Osteocyte (in vitro differentiated cells): ENCODE measurements around the gene NUFIP2. TPM values are rescaled to one million over a fixed set of nuclear protein-coding genes. Genes with fewer than 3 reads are reported as not detected.

ENCODE experiments used
- DNase-seq: peaks from one replicate; pipeline ENCODE4 v3.0.0; 2021; ENCODE audit warnings: mixed read lengths; ENCODE audit not compliant: unreplicated experiment; ENCODE audit errors: extremely low spot score
- H3K27ac Mint-ChIP-seq: one replicate; pipeline ENCODE4 v1.8.0; 2021; ENCODE audit warnings: mild to moderate bottlenecking, mixed read lengths; ENCODE audit not compliant: unreplicated experiment
- H3K27me3 Mint-ChIP-seq: one replicate; pipeline ENCODE4 v1.8.0; 2021; ENCODE audit warnings: mixed read lengths; ENCODE audit not compliant: unreplicated experiment
- H3K36me3 Mint-ChIP-seq: one replicate; pipeline ENCODE4 v1.8.0; 2021; ENCODE audit warnings: mixed read lengths; ENCODE audit not compliant: unreplicated experiment
- H3K4me1 Mint-ChIP-seq: one replicate; pipeline ENCODE4 v1.8.0; 2021; ENCODE audit warnings: mixed read lengths; ENCODE audit not compliant: unreplicated experiment
- H3K4me3 Mint-ChIP-seq: one replicate; pipeline ENCODE4 v1.8.0; 2021; ENCODE audit warnings: mild to moderate bottlenecking, moderate library complexity, mixed read lengths; ENCODE audit not compliant: unreplicated experiment
- H3K9me3 Mint-ChIP-seq: one replicate; pipeline ENCODE4 v1.8.0; 2021; ENCODE audit warnings: mixed read lengths; ENCODE audit not compliant: unreplicated experiment
- CTCF ChIP-seq: fragments of 200-600 bp; sonication (generic); IDR thresholded peaks from 2 replicates; pipeline ENCODE4 v1.5.0; 2021; ENCODE audit warnings: antibody characterized with exemption, mild to moderate bottlenecking, moderate library complexity
- total RNA-seq: library from RNA; stranded (reverse); gene quantifications from 2 replicates; pipeline ENCODE4 v1.2.1, GENCODE V29; 2021

Gene NUFIP2
- total RNA-seq, 1 donor from 2014 or later: 46.8 TPM

DNA sequence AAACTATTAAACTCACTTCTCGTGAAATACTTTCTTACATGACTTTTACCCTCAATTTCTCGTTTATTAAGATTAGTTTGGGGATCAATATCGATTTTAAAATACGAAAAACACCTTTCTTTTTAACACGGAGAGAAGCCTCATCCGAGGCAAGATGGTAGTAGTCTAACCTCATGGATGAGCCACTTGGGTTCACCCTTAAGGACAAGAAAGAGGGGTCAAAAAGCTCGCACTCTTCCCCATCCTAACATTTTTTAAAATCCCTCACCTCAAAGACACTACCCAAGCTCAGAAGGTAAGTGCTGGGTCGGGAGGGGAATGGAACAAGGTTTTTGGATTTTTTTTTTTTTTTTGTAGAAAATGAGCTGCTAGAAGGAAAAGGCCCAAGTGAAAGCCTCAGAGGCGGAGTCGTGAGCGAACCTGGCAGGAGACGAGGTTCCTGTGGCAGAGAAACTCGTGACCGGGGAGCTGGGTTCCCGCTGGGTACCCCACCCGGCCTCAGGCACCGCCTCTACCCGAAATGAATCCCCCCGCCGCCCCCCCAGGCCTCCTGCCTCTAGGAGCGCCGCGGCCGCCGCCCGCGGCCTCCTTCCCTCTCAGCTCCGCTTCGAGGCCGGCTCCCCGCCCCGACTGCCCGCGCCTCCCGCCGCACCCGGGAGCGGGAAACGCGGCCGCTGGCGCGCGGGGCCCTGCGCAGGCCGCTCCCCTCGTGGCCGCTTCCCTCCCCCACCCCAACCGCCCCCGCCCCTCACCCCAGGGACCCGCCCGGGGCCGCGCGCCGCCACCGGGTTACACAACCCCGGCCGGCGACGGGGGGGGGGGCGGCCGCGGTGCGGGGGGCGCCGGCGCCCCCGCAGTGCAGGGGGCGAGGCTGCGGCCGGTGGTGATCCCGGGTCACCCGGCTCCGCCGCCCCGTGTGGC is 1.6 kb downstream of the NUFIP2 start:
- Mint-ChIP-seq H3K4me3 (peak overlapping the region; percentile 100), H3K27me3 (no peaks in the 10 kb centered on the region), H3K9me3 (no peaks in the 10 kb centered on the region), H3K27ac (peak overlapping the region; percentile 100), H3K4me1 (peaks cover 51% of the 10 kb centered on the region), H3K36me3 (peaks cover 11% of the 10 kb centered on the region)
- peak; percentile 85 for DNase-seq
- no peak for TF ChIP-seq CTCF

GRCh38 chr17:29291163-29291752 is 2.7 kb downstream of the NUFIP2 start:
- peak; percentile 76 for TF ChIP-seq CTCF
- H3K4me3 Mint-ChIP-seq: peak overlapping the region; percentile 85
- DNase-seq: no peak
- H3K27me3 Mint-ChIP-seq: no peaks in the 10 kb centered on the region
- peak overlapping the region; percentile 80 for H3K27ac Mint-ChIP-seq
- H3K36me3 Mint-ChIP-seq: peaks cover 22% of the 10 kb centered on the region
- H3K4me1 Mint-ChIP-seq: peaks cover 51% of the 10 kb centered on the region
- H3K9me3 Mint-ChIP-seq: no peaks in the 10 kb centered on the region

DNA sequence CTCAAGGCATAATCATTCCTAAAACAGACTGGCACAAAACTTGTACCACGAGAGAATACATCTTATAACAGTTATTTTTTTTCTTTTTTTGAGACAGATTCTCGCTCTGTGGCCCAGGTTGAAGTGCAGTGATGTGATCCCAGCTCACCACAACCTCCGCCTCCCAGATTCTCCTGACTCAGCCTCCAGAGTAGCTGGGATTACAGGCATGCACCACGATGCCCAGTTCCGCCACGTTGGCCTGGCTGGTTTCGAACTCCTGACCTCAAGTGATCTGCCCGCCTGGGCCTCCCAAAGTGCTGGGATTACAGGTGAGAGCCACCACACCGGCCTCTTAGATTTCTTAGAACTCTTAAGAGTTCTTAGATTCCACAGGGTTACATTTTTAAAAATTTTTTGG is 4.1 kb downstream of the NUFIP2 start:
- no peak for DNase-seq
- Mint-ChIP-seq H3K27ac (no peak overlapping the region), H3K4me1 (peaks cover 49% of the 10 kb centered on the region)

DNA sequence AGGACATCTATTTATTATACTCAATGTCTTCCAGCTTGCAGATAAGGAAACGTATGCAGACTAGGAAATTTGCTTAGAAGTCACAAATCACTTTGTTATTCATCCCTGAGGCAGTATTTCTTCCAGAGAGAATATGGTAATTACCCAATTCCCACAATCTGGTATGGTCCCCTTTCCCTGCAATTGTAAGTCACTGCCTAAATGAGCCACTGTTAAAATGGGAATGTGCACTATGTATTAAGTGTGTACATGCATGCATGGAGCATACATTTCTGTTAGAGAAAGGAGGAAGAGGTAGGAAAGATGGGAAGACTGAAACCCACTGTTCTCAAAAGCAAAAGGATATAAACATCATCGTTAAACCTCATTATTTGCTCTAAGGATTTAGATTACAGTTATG is 10.0 kb downstream of the NUFIP2 start:
- no peak for DNase-seq
- peaks cover 41% of the 10 kb centered on the region for H3K4me1 Mint-ChIP-seq
- no peak overlapping the region for H3K4me3 Mint-ChIP-seq
- peaks cover 53% of the 10 kb centered on the region for H3K36me3 Mint-ChIP-seq
- no peaks in the 10 kb centered on the region for H3K9me3 Mint-ChIP-seq
- H3K27ac Mint-ChIP-seq: peak overlapping the region; percentile 4
- no peak for TF ChIP-seq CTCF
- H3K27me3 Mint-ChIP-seq: no peaks in the 10 kb centered on the region

More for the DNA sequence above, 4.1 kb downstream of the NUFIP2 start:
- Mint-ChIP-seq H3K27me3 (no peaks in the 10 kb centered on the region), H3K36me3 (peaks cover 27% of the 10 kb centered on the region), H3K9me3 (no peaks in the 10 kb centered on the region), H3K4me3 (no peak overlapping the region)
- TF ChIP-seq CTCF: no peak

DNA sequence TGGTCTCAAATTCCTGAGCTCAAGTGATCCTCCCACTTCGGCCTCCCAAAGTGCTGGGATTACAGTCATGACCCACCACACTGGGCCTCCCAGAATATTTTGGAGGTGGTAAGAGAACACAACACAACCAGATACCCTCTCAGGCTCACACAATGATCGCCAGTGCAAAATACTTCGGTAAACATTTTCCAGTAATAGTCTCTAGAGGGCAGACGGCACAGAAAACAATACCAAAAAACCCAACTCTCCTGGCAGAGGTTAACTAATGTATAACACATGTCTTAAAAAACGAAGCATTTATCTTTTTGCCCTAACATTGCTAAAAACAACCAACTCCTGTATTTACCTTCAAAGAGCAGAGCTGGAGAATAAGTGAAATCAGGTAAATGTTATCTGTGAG is 10.5 kb downstream of the NUFIP2 start:
- Mint-ChIP-seq H3K4me3 (no peak overlapping the region), H3K27me3 (no peaks in the 10 kb centered on the region), H3K4me1 (peaks cover 36% of the 10 kb centered on the region), H3K9me3 (no peaks in the 10 kb centered on the region), H3K27ac (peak overlapping the region; percentile 4), H3K36me3 (peaks cover 50% of the 10 kb centered on the region)
- DNase-seq: no peak
- peak; percentile 33 for TF ChIP-seq CTCF
